ENCODE data around the gene VSTM2L. TPM values are rescaled to one million over a fixed set of nuclear protein-coding genes. Genes with fewer than 3 reads are reported as not detected.

VSTM2L gene
- total and polyA plus RNA-seq, 2 donors (not counting 3 experiments of a cell fraction or from before 2014, with no cell fraction given): 0.18 TPM; not detected in 1

GRCh38 chr20:37894454-37894853 is 8.5 kb upstream of the VSTM2L start:
- no peaks in the 10 kb centered on the region for H3K9me1 ChIP-seq (replicated peaks; ENCODE audit: control insufficient read depth, extremely low read depth, insufficient read depth, low read length)
- H3K9me3 ChIP-seq (replicated peaks; ENCODE audit: control insufficient read depth, insufficient read depth, low read length): no peaks in the 10 kb centered on the region
- H3K27ac ChIP-seq (ENCODE audit: insufficient read depth, low read depth, low read length): no peak overlapping the region
- H2AFZ ChIP-seq (ENCODE audit: low read depth, low read length): no peak overlapping the region
- H3K9ac ChIP-seq (replicated peaks; ENCODE audit: extremely low read depth, insufficient read depth, low read length): no peak overlapping the region
- H3K36me3 ChIP-seq (ENCODE audit: control insufficient read depth in 2 of 2, extremely low read depth in 1 of 2, insufficient read depth in 2 of 2, low read length in 2 of 2): no peaks in the 10 kb centered on the region
- no peak for DNase-seq (ENCODE audit: low read depth, low spot score)
- FAIRE-seq: no peak
- peaks cover 3 to 5% of the 10 kb centered on the region in 2 experiments for H3K27me3 ChIP-seq (ENCODE audit: control insufficient read depth in 2 of 2, insufficient read depth in 2 of 2, low read length in 2 of 2)
- TF ChIP-seq GATA2 (IDR thresholded peaks at IDR 0.05; ENCODE audit: insufficient read depth, insufficient read length, low read depth, low read length) (no peak), FOS (IDR thresholded peaks at IDR 0.05; ENCODE audit: borderline replicate concordance, insufficient read depth, low read length) (no peak), MYC (IDR thresholded peaks at IDR 0.05; ENCODE audit: low read depth, low read length) (no peak), POLR2A (IDR thresholded peaks at IDR 0.05; ENCODE audit: low read depth, low read length) (no peak), POLR2AphosphoS5 (IDR thresholded peaks at IDR 0.05; ENCODE audit: insufficient read depth, low read depth, low read length) (no peak), JUN (IDR thresholded peaks at IDR 0.05; ENCODE audit: borderline replicate concordance, insufficient read depth, insufficient read length, low read depth) (no peak), EZH2 (IDR thresholded peaks at IDR 0.05; ENCODE audit: borderline replicate concordance, low read depth, low read length, severe bottlenecking) (no peak), CTCF (IDR thresholded peaks at IDR 0.05; ENCODE audit: extremely low read depth in 1 of 2, insufficient read depth in 1 of 2, low read depth in 1 of 2, low read length in 2 of 2) (no peak)
- TF ChIP-seq, protein P1, sequence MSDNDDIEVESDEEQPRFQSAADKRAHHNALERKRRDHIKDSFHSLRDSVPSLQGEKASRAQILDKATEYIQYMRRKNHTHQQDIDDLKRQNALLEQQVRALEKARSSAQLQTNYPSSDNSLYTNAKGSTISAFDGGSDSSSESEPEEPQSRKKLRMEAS (IDR thresholded peaks at IDR 0.05; ENCODE audit: insufficient read depth, insufficient read length): no peak
- BruUV-seq (replicated peaks): no TSS peak
- H3K4me2 ChIP-seq (ENCODE audit: insufficient read depth, low read length): no peak overlapping the region
- no peaks in the 10 kb centered on the region for H3K4me1 ChIP-seq (ENCODE audit: control insufficient read depth, extremely low read depth, insufficient read depth, low read length)
- dilution Hi-C loops (cut with MboI; ENCODE audit: extremely low pct_ligation_motif_present, low sequenced_read_pairs) (no loop called here), intact Hi-C loops (cut with micrococcal nuclease) (no loop called here)
- no peaks in the 10 kb centered on the region for H4K20me1 ChIP-seq (replicated peaks; ENCODE audit: control insufficient read depth, extremely low read depth, insufficient read depth, low read length)
- H3K4me3 ChIP-seq (replicated peaks in 1 of 3; ENCODE audit: insufficient read depth in 1 of 3, low read depth in 1 of 3, low read length in 3 of 3): no peak overlapping the region
- ChIA-PET POLR2A (no interaction called here), CTCF (no interaction called here)
- no peaks in the 10 kb centered on the region for H3K79me2 ChIP-seq (ENCODE audit: control insufficient read depth, insufficient read depth, low read length)
